GM15510 (cell line): Measurements from ENCODE around the gene RARB.

ENCODE experiments used
- POLR2A ChIP-seq: IDR thresholded peaks from 3 replicates; pipeline ENCODE4 v1.6.1; 2011; ENCODE audit warnings: borderline replicate concordance; ENCODE audit not compliant: insufficient read length; ENCODE audit errors: extremely low read depth

Gene RARB

GRCh38 chr3:25584011-25584789, 156.1 kb downstream of the RARB start:
- no peak for TF ChIP-seq POLR2A

- TF ChIP-seq POLR2A = no peak
These were observed 157.5 kb downstream of the RARB start for GRCh38 chr3:25585361-25586166.

GRCh38 chr3:25586167-25586505, 158.1 kb downstream of the RARB start:
- no peak for TF ChIP-seq POLR2A

GRCh38 chr3:25586553-25586952, 158.5 kb downstream of the RARB start:
- no peak for TF ChIP-seq POLR2A

- no peak for TF ChIP-seq POLR2A
These were observed 159.0 kb downstream of the RARB start for GRCh38 chr3:25587094-25587493.

GRCh38 chr3:25587526-25587925, 159.5 kb downstream of the RARB start:
- no peak for TF ChIP-seq POLR2A

GRCh38 chr3:25587975-25588374, 159.9 kb downstream of the RARB start:
- TF ChIP-seq POLR2A = no peak

- no peak for TF ChIP-seq POLR2A
These were observed 160.5 kb downstream of the RARB start for GRCh38 chr3:25588441-25589103.

GRCh38 chr3:25589104-25589782, 161.2 kb downstream of the RARB start:
- TF ChIP-seq POLR2A = no peak

- TF ChIP-seq POLR2A = no peak
These were observed 161.8 kb downstream of the RARB start for GRCh38 chr3:25589783-25590258.

- TF ChIP-seq POLR2A = no peak
These were observed 164.5 kb downstream of the RARB start for GRCh38 chr3:25592510-25592968.

GRCh38 chr3:25593001-25593400, 164.9 kb downstream of the RARB start:
- no peak for TF ChIP-seq POLR2A

GRCh38 chr3:25594007-25594502, 166.0 kb downstream of the RARB start:
- TF ChIP-seq POLR2A = no peak

- TF ChIP-seq POLR2A = no peak
These were observed 169.6 kb downstream of the RARB start for GRCh38 chr3:25597535-25598101.
